ENCODE data around the gene CCNJL.

The CCNJL gene

GRCh38 chr5:160290751-160291150, 21.6 kb downstream of the CCNJL start:
- TF ChIP-seq CTCF (IDR thresholded peaks at IDR 0.05; ENCODE audit: low read depth, low read length) = no peak

GRCh38 chr5:160289721-160290120, 22.6 kb downstream of the CCNJL start:
- TF ChIP-seq CTCF (IDR thresholded peaks at IDR 0.05; ENCODE audit: low read depth, low read length) = no peak
- DNase-seq (ENCODE audit: extremely low read depth, low read depth) = no peak

More at GRCh38 chr5:160290751-160291150, 21.6 kb downstream of the CCNJL start:
- no peak for DNase-seq (ENCODE audit: extremely low read depth, low read depth)

- no peak for TF ChIP-seq CTCF (IDR thresholded peaks at IDR 0.05; ENCODE audit: low read depth, low read length)
- DNase-seq (ENCODE audit: extremely low read depth, low read depth) = no peak
Observed at GRCh38 chr5:160289356-160289651, 23.1 kb downstream of the CCNJL start.

- DNase-seq (ENCODE audit: extremely low read depth, low read depth) = peak; percentile 12
- no peak for TF ChIP-seq CTCF (IDR thresholded peaks at IDR 0.05; ENCODE audit: low read depth, low read length)
Observed at GRCh38 chr5:160287378-160288051, 24.8 kb downstream of the CCNJL start.

- no peak for DNase-seq (ENCODE audit: extremely low read depth, low read depth)
- no peak for TF ChIP-seq CTCF (IDR thresholded peaks at IDR 0.05; ENCODE audit: low read depth, low read length)
Observed at GRCh38 chr5:160286947-160287346, 25.4 kb downstream of the CCNJL start.

- no peak for DNase-seq (ENCODE audit: extremely low read depth, low read depth)
- TF ChIP-seq CTCF (IDR thresholded peaks at IDR 0.05; ENCODE audit: low read depth, low read length) = no peak
Observed at GRCh38 chr5:160285316-160285715, 27.0 kb downstream of the CCNJL start.

GRCh38 chr5:160284291-160284873, 28.0 kb downstream of the CCNJL start:
- TF ChIP-seq CTCF (IDR thresholded peaks at IDR 0.05; ENCODE audit: low read depth, low read length) = no peak

More at GRCh38 chr5:160284291-160284873, 28.0 kb downstream of the CCNJL start:
- no peak for DNase-seq (ENCODE audit: extremely low read depth, low read depth)
